Measurements from ENCODE around the gene HMGA1. TPM values are rescaled to one million over a fixed set of nuclear protein-coding genes. Genes with fewer than 3 reads are reported as not detected.

Gene HMGA1, protein sequence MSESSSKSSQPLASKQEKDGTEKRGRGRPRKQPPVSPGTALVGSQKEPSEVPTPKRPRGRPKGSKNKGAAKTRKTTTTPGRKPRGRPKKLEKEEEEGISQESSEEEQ
- total RNA-seq = 43.4 and 57.9 TPM in 2 replicates
- 69.0 and 94.8 TPM in 2 replicates for polyA plus RNA-seq

DNA sequence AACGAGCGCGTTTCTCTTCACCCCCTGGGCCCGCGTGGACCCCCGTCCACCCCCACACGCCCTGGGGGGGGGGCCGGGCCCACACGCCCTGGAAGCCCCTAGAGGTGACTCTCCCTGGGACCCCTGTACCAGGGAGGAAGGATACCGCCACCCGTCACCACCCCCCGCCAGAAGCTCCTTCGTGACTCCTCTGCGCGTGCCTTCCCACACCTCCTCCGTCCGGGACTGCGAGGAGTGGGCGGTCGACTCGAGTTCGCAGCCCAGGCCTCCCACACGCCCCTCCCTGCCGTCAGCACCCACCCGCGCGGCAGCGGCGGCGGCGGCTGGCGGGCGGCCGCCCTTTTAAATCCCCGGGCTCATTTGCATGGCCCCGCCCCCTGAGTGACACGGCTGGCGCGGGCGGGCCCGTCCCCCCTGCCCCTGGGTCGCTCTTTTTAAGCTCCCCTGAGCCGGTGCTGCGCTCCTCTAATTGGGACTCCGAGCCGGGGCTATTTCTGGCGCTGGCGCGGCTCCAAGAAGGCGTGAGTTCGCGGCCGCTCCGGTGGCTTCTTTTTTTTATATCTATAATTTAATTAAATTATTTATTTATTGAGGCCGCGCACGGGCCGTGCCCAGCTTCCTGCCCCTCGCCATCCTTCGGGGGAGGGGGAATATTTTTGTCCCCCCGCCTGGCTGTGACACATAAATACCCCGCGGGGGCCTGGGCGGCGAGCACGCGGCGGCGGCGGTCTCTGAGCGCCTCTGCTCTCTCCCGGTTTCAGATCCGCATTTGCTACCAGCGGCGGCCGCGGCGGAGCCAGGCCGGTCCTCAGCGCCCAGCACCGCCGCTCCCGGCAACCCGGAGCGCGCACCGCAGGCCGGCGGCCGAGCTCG lies at the start of gene HMGA1:
HMGA1 (plus strand) TSS at position 431 of the 873 bp plus-strand sequence. CDS start 3,908 bp downstream, outside the sequence.
- Histone ChIP-seq H3K36me3 (replicated peaks; ENCODE audit: insufficient read depth, low read depth) (no peaks in the 10 kb centered on the region), H2AFZ (peak within 1 kb of the TSS; percentile 66), H3K4me2 (peak within 1 kb of the TSS; percentile 99), H4K20me1 (ENCODE audit: insufficient read depth, poor library complexity, severe bottlenecking) (peaks cover 2% of the 10 kb centered on the region), H3K9me2 (replicated peaks; ENCODE audit: insufficient read depth) (no peaks in the 10 kb centered on the region), H3K4me1 (ENCODE audit: insufficient read depth) (peaks cover 23% of the 10 kb centered on the region), H3K27me3 (no peaks in the 10 kb centered on the region), H3K79me2 (peaks cover 24% of the 10 kb centered on the region), H3K27ac (peak within 1 kb of the TSS; percentile 96), H3K9me3 (ENCODE audit: low read depth) (no peaks in the 10 kb centered on the region), H3K4me3 (peak within 1 kb of the TSS; percentile 67)
- WGBS (ENCODE audit: low lambda C conversion rate, missing lambda C conversion rate) = 3% methylated on average over 86 of the region's 91 CpGs
- peak; percentile 94 for DNase-seq (ENCODE audit: low spot score)
- TF ChIP-seq, protein P1, sequence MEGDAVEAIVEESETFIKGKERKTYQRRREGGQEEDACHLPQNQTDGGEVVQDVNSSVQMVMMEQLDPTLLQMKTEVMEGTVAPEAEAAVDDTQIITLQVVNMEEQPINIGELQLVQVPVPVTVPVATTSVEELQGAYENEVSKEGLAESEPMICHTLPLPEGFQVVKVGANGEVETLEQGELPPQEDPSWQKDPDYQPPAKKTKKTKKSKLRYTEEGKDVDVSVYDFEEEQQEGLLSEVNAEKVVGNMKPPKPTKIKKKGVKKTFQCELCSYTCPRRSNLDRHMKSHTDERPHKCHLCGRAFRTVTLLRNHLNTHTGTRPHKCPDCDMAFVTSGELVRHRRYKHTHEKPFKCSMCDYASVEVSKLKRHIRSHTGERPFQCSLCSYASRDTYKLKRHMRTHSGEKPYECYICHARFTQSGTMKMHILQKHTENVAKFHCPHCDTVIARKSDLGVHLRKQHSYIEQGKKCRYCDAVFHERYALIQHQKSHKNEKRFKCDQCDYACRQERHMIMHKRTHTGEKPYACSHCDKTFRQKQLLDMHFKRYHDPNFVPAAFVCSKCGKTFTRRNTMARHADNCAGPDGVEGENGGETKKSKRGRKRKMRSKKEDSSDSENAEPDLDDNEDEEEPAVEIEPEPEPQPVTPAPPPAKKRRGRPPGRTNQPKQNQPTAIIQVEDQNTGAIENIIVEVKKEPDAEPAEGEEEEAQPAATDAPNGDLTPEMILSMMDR (IDR thresholded peaks at IDR 0.05; ENCODE audit: poor library complexity) = no peak
- TF ChIP-seq EZH2phosphoT487 (IDR thresholded peaks at IDR 0.05; ENCODE audit: low read depth, severe bottlenecking, unreplicated experiment) (no peak), EZH2 (IDR thresholded peaks at IDR 0.05; ENCODE audit: borderline replicate concordance) (no peak)

DNA sequence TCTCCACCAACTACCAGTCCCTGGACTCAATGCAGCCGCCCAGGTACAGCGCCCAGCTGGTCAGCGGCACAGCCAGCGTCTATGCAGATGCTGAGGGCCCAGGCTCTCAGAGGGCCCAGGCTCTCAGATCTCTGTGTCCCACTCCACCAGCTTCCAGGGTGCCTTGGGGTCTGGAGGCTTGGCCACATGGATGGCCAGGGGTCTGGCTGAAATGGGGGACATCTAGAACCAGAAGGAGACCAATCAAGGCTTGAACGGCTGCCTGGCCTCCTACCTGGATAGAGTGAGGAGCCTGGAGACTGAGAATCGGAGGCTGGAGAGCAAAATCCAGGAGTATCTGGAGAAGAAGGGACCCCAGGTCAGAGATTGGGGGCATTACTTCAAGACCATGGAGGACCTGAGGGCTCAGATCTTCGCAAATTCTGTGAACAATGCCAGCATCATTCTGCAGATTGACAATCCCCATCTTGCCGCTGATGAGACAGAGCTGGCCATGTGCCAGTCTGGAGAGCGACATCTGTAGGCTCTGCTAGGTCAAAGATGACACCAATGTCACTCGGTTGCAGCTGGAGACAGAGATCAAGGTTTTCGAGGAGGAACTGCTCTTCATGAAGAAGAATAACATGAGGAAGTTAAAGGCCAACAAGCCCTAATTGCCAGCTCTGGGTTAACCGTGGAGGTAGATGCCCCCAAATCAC lies 46.7 kb upstream of the HMGA1 start:
- Histone ChIP-seq H3K4me2 (no peak overlapping the region), H3K9me3 (ENCODE audit: low read depth) (no peaks in the 10 kb centered on the region), H3K27ac (no peak overlapping the region), H3K9me2 (replicated peaks; ENCODE audit: insufficient read depth) (no peaks in the 10 kb centered on the region), H4K20me1 (ENCODE audit: insufficient read depth, poor library complexity, severe bottlenecking) (no peaks in the 10 kb centered on the region), H2AFZ (no peak overlapping the region), H3K27me3 (no peaks in the 10 kb centered on the region), H3K4me3 (no peak overlapping the region), H3K4me1 (ENCODE audit: insufficient read depth) (no peaks in the 10 kb centered on the region), H3K79me2 (no peaks in the 10 kb centered on the region), H3K36me3 (replicated peaks; ENCODE audit: insufficient read depth, low read depth) (no peaks in the 10 kb centered on the region)
- 94% methylated on average over 12 of the region's 12 CpGs for WGBS (ENCODE audit: low lambda C conversion rate, missing lambda C conversion rate)
- DNase-seq (ENCODE audit: low spot score) = no peak
- TF ChIP-seq EZH2 (IDR thresholded peaks at IDR 0.05; ENCODE audit: borderline replicate concordance) = no peak
- TF ChIP-seq EZH2phosphoT487 (IDR thresholded peaks at IDR 0.05; ENCODE audit: low read depth, severe bottlenecking, unreplicated experiment) = no peak
- TF ChIP-seq, protein P1 (IDR thresholded peaks at IDR 0.05; ENCODE audit: poor library complexity) = no peak

DNA sequence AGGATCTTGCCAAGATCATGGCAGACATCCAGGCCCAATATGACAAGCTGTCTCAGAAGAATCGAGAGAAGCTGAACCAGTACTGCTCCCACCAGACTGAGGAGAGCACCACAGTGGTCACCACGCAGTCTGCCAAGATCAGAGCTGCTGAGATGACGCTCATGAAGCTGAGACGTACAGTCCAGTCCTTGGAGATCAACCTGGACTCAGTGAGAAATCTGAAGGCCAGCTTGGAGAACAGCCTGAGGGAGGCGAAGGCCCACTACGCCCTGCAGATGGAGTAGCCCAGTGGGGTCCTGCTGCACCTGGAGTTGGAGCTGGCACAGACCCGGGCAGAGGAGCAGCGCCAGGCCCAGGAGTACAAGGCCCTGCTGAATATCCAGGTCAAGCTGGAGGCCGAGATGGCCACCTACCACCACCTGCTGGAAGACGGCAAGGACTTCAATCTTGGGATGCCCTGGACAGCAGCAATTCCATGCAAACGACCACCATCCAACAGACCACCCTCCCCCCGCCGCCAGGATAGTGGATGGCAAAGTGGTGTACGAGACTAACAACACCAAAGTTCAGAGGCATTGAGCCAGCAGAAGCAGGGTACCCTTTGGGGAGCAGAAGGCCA lies 46.1 kb upstream of the HMGA1 start:
- 87% methylated on average over 14 of the region's 14 CpGs for WGBS (ENCODE audit: low lambda C conversion rate, missing lambda C conversion rate)
- H3K27me3 ChIP-seq = no peaks in the 10 kb centered on the region
- no peak overlapping the region for H2AFZ ChIP-seq
- DNase-seq (ENCODE audit: low spot score) = no peak
- H3K4me3 ChIP-seq = no peak overlapping the region
- no peak overlapping the region for H3K27ac ChIP-seq
- no peaks in the 10 kb centered on the region for H3K79me2 ChIP-seq
- no peaks in the 10 kb centered on the region for H3K9me2 ChIP-seq (replicated peaks; ENCODE audit: insufficient read depth)
- no peaks in the 10 kb centered on the region for H3K9me3 ChIP-seq (ENCODE audit: low read depth)
- TF ChIP-seq, protein P1 (IDR thresholded peaks at IDR 0.05; ENCODE audit: poor library complexity) = no peak
- TF ChIP-seq EZH2phosphoT487 (IDR thresholded peaks at IDR 0.05; ENCODE audit: low read depth, severe bottlenecking, unreplicated experiment) = no peak
- no peak for TF ChIP-seq EZH2 (IDR thresholded peaks at IDR 0.05; ENCODE audit: borderline replicate concordance)
- H3K4me2 ChIP-seq = no peak overlapping the region
- no peaks in the 10 kb centered on the region for H3K4me1 ChIP-seq (ENCODE audit: insufficient read depth)
- no peaks in the 10 kb centered on the region for H3K36me3 ChIP-seq (replicated peaks; ENCODE audit: insufficient read depth, low read depth)
- H4K20me1 ChIP-seq (ENCODE audit: insufficient read depth, poor library complexity, severe bottlenecking) = no peaks in the 10 kb centered on the region

Data from hepatocyte (in vitro differentiated cells).